GM21717 (cell line): ENCODE results near the gene ACSS3.
"Not testable (repeated sequence)": the region's sequence is repeated elsewhere in the genome, so short reads cannot be mapped to it uniquely, and the experiment has no call there.

Experiments
- ATAC-seq: cut with Tn5 transposase; IDR thresholded peaks from one replicate; pipeline ENCODE4 v1.9.1; 2021; ENCODE audit warnings: mild to moderate bottlenecking, moderate library complexity; ENCODE audit not compliant: unreplicated experiment

ACSS3 gene

DNA sequence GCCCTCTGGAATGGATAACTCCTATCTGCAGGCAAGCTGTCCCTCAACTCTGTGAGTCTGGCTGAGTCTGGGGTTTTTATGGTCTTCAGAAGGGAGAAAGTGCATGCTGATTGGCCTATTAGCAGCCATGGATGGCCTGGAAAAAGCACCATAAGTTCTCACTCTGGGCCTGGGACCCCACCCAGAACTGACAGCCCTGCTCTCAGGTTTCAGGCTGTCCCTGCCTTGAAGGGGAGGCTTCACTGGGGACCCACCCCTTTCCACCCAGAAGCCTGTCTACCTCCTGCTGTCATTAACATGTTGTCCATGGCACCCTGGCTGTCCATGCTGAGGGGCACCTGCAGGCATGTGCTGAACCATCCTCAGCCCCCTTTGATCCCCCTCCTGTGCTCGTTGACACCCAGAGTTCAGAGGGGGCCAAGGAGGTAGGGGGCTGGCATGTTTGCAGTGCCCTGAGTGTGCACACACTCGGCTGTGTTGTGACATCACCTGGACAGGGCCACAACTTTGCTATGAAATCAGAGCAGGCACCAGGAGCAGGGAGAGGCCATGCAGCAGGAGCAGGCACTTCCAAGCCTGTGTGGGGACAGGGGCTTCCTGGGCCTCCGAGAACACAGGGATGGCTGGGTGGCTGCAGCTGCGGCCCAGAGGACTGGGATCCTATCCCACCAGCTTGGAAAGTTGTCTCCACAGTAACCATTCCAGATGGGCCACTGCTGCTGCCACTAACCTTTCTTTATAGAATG, 84.7 kb downstream of the ACSS3 start:
- ATAC-seq, result no peak

DNA sequence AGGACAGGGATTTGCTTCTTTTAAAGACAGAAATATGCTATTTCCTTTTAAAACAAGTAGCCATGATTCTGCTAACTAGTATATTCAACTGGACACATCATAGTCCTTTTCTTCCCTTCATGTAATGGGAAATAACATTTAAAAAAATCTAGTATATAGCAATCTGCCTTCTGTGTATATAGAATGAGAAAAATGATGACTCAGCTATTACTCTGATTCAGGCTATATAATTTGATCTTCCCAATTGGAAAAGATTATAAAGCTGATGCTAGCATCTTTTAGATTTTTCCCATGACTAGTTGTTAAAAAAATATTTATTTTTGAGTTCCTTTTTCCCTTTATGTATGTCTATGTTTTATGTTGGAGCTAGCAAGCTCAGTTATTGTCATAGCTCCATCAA, 86.9 kb downstream of the ACSS3 start:
- ATAC-seq, result no peak

DNA sequence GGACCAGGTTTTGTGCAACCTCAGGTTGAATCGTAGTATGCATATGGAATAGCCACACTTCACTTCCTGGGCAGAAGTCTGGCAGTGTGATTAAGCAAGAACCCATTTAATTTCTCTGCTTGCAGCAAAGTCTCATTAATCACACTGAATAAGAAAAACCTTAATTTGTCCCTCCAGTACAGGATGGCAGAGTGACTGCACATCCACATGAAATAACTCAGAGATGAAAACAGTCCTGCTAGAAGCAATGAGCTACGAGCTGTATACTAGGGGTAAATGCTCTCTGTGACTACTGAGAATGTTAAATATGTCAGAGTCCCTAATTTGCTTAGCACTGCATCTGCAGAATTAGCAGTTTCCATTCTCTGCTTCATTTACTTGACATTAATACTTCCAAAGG, 88.9 kb downstream of the ACSS3 start:
- ATAC-seq, result no peak

DNA sequence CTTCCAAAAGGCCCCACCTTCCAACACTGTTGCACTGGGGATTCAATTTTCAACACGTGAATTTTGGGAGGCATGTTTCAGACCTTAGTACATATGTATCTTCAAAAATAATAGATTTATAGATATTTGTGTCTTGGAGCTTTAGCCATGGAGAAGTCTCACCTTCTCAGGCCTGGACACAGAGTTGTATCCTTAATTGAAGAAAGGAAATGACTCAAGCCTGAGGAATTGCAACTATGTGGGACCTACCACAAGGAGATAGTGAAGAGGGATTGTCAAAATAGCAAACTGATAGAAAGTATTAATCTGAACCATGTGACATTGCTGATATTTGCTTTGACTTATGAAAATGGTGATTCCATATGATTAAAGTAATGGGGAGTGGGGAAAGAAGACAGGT, 89.8 kb downstream of the ACSS3 start:
- ATAC-seq, result no peak

DNA sequence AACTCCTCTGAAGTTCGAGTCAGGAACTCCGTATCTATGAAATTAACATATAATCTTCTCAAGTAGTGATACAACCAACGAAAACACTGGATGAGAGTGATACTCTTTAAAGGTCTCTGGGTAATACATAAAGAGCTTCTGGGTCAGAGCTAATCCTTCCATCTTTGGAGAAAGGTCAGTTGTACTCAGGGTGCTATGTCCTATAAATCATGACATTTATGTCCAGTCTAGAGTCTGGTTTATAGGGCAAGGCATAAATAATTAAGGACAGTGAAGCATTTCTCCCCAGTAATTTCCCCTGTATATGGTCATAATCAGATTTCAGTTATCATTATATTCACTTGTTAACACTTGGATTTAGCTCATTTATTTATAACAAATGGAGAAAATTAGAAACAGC, 90.6 kb downstream of the ACSS3 start:
- no peak for ATAC-seq

DNA sequence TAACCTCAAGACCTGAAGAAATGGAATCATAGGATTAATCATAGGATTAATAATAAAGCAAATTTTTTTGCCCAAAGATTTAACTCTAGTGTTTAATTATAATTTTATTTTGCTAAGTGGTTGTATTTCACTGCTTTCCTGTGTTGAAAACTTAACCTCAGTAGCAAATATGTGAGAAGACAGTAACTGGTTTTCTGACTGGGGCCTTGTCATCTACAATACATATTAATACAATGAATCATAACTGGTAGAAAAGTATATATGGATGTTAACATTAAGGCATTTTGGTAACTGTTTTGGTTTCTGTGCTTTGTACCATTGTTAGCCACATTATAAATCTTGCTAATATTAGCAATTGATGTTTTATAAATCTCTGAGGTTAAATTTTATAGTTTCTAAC, 92.2 kb downstream of the ACSS3 start:
- no peak for ATAC-seq

DNA sequence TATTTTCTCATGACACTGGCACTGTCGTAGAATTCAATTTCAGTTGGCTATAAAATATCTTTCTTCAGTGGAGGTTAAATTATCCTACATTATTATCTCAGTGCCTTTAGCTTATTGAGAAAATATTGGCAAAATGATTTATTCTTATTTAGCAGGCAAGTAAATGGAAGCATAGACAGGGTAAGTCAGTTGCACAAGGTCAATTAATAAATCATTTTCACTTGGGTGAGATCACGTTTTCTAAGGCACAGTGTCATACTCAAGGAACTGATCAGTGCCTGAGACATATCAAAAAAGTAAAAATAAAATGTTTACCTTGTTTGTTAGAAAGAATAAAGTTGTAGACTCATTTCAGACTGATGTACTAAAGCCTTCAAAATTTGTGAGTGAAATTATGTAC, 95.0 kb downstream of the ACSS3 start:
- no peak for ATAC-seq

DNA sequence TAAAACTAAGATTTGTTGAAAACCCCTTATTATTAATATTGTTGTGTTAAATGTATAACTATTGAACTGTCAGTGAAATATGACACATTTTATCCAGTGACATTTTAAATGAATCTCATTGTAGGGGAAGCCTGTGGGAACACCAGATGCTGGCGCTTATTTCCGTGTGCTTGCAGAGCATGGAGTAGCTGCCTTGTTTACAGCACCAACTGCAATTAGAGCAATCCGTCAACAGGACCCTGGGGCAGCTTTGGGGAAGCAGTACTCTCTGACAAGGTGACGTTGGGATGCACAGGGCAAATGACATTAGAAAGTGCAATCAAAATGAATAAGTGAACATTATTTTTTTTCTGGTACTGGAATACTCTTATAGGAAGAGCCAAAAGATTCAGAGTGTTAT, 96.8 kb downstream of the ACSS3 start:
- ATAC-seq, result no peak

DNA sequence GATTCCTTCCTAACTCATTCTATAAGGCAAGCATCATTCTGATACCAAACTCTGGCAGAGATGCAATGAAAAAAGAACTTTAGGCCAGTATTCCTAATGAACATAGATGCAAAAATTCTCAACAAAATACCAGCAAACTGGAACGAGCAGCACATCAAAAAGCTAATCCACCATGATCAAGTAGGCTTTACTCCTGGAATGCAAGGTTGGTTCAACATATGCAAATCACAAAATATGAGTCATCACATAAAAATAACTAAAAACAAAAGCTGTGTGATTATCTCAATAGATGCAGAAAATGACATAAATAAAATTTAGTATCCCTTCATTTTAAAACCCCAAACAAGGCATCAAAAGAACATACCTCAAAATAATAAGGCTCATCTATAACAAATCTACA, 98.9 kb downstream of the ACSS3 start:
- no peak for ATAC-seq

DNA sequence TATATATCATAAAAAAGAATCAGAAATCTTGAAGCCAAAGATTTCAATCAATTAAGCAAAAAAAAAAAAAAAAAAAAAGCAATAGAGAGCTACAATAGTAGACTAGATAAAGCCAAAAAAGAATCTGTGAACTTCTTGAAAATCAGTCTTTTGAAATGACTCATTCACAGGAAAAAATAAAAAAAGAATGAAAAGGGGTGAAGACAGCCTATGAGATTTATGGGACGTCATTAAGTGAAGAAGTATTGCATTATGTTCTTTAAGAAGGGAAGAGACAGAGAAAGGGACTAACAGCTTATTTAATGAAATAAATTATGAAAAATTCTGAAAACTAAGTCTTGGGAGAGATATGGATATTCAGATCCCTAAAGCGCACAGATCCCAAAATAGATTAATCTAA, 103.8 kb downstream of the ACSS3 start:
- no peak for ATAC-seq

DNA sequence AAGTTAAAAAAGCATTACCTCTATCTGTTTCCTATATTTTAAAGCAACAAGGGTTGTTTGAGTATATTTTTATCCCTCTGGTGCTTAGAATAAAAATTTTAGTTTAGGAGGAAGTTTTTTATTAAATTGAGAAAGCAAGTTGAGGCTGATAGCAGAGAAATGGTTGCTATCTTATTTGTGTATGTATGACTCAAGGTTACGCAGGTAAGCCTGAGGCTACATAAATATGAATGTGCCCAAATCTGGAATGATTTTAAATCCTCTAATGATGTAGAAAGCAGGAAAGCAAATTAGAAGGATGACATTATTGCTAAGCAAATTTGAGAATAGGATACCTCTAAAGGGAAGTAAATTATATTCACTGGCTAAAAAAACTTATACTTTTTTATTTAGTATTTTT, 109.8 kb downstream of the ACSS3 start:
- ATAC-seq, result no peak

DNA sequence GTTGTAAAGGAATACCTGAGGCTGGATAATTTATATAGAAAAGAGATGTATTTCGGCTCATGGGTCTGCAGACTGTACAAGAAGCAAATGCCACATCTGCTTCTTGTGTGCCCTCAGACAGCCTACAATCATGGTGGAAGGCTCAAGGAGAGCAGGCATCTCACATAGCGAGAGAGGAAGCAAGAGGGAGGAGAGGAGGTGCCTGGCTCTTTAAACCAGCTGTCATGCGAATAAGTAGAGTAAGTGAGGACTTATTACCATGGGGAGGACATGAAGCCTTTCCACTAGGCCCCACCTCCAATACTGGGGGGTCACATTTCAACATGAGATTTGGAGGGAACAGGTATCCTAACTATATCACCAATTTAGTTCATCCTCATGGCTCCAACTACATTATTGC, 118.7 kb downstream of the ACSS3 start:
- ATAC-seq, result no peak

DNA sequence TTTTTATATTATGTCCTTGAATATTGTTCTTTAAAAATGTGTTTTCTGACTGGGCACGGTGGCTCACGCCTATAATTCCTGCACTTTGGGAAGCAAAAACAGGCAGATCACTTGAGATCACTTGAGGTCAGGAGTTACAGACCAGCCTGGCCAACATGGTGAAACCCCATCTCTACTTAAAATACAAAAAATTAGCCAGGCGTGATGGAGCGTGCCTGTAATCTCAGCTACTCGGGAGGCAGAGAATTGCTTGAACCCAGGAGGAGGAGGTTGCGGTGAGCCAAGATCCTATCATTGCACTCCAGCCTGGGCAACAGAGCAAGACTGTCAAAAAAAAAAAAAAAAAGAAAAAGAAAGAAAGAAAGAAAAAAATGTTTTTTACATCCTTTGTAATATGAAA, 122.7 kb downstream of the ACSS3 start:
- not testable (repeated sequence) for ATAC-seq

DNA sequence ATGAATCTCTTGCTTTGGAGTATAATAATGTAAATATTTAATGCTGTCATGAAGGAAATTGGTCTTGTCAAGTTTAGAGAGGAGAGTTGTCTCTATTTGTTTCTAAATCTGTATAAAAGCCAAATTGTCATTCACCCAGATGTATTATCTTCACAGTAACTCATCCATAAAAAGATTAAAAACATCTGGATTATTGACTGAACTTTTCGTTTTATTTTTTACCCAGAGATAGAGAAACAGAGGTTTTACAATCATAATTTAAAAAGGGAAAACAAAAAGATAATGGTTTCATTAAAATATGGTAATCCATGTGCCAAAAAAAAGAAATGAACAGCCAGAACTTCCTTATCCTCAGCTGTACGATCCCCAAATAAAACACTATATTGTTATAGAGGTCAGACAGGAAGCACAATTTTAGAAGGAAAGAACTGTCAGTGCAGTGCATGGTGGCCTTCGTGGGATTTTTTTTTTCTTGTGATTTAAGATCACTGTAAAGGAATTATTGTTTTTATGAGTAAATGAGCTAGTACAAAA, 125.9 kb downstream of the ACSS3 start:
- ATAC-seq, result no peak

DNA sequence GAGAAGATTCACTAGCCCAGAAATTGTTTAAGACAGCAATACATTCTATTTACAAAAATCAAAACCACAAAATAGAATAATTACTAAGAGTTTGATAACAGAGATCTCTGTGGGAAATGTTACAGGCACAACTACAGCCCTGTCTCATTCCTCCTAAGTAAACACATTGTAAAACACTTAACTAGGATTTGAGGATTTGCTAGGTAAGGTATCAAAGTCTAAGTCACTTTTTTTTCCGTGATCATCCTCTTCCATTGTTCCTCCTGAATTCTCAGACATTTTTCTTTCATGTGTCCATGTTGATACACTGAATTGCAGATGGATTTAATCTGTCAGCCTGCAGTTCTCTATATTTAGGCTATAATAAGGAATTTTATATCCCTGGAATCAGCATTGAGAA, 127.5 kb downstream of the ACSS3 start:
- no peak for ATAC-seq

DNA sequence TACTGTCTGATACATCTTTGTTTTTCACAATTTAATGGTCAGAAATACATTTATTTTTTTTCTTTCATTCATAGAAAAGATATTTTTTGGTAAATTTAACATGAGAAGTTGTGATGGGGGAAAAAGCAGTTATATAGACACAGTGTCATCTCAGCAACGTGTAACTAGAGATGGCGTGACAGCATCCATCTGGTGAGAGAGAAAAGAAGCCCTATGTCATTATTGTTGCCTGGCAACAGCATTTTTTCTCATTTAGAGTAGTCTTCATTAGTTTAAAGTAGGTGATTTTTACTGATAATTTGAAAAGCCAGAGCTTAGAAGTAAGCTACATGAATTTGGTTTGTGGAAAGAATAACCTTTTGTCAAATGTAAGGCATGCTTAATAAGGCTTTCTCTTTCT, 128.6 kb downstream of the ACSS3 start:
- no peak for ATAC-seq

DNA sequence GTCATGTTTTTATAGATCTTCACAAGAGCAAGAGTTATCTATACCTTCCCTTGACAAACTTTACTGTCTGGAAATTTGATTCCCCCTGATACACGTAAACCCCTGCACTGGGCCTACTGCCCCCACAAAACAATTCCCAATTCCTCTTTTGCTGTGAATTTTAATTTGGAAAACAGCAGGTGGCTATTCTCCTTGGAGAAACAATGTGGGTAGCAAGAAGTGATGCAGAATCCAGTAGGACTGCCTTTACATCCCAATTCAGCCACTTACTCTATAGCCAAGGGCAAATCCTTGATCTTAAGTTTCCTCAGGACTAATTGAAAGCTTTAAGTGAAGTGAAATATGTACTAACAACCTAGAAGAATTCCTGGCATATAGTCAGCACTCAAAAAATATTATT, 129.3 kb downstream of the ACSS3 start:
- no peak for ATAC-seq

DNA sequence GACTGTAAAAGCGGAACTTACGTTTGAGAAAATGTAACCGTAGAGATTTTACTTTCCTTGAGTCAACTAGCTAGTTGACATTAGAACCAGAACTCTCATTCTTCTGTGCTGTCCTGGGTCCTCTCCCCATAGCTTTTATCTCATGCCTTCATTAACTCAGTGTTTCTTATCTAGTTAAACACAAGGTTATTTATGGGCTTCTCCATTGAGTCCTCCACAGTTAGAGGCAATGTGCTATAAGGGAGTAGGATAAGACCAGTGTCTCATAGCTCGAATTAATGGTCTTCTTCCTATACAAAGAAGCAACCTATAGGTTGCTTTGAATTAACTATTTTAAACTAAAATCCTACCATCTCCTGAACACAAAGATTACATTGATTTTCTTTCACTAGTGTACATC, 129.8 kb downstream of the ACSS3 start:
- no peak for ATAC-seq

DNA sequence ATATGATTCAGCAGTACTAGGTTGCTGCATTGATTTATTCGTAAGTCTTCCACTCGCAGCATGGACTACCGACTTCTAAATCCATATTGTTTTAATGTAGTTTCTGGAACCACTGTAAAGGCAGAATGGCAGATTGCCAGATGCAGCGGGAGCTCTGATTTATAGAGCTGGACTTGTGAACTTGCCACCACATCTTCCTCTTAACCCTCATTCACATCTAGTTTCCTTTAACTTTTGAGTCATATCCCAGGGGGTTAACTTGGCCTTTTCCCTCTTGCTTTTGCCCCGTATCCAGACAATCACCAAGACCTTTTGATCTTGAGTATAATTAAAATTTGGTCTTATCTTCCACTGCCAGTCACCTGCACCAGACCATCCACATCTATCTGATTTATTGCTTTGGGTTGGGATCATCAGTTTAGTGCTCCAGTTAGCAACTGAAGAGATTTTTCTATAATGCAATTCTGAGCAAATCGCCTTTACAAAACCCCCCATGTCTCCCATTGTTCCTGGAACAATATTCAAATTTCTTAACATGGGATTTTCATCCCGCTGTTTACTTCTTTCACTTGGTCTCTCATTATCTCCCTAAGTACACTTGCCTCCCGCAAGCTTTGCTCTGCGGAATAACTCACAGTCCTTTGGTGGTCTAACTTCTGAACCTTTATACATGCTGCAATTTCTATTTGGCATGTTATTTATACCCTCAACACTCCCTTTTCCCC, 130.5 kb downstream of the ACSS3 start:
- no peak for ATAC-seq

DNA sequence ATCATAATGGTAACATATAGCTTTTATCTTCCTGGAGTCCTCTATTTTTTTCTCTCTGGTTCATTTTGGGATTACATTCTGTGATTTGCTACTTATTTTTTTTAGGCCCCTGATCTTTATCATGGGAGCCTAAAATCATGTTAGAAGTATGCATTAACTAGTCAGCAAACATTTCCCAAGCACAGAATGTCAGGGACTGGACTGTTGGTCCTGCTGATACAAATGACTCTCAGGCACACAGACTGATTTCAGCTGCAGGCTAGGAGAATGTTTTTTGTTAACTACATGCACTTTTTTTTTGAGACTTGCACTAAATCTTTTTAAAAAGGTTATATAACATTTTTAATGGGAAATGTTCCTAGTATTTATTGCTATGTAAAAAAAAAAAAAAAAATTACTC, 131.1 kb downstream of the ACSS3 start:
- ATAC-seq, result no peak

DNA sequence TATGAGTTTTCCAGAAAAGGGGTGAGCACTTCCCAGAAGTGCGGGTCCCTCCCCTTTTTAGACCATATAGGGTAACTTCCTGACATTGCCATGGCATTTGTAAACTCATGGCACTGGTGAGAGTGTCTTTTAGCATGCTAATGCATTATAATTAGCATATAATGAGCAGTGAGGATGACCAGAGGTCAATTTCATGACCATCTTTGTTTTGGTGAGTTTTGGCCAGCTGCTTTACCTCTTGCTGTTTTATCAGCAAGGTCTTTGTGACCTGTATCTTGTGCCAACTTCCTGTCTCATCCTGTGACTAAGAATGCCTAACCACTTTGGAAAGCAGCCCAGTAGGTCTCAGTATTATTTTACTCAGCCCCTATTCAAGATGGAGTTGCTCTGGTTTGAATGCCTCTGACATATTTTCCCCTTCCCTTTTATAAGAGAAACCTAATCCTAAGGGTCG, 131.9 kb downstream of the ACSS3 start:
- not testable (repeated sequence) for ATAC-seq

DNA sequence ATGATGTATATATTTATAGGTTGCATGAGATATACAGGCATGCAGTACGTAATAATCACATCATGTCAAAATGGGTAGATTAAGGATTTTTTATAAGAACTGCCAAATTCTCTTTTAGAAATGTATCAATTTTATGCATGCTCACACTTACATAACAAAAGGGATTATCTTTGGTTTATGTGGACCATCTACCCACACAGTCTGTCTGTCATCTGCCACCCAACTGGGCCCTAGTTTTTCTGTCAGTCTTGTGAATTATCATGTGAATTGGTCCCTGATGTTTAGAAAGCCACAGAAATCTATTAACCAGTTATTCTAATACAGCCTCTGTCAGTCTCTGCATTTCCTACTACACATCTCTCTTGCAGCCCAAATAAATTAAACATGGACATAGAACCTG, 133.4 kb downstream of the ACSS3 start:
- no peak for ATAC-seq
